ENCODE results near the gene HNRNPA0. TPM values are rescaled to one million over a fixed set of nuclear protein-coding genes. Genes with fewer than 3 reads are reported as not detected.
A peak's percentile ranks its signal among the peaks of the same experiment; 100 is the strongest.

Gene HNRNPA0
- total RNA-seq, 1 experiment from 2014 or later, result 33.3 TPM

GRCh38 chr5:137734962-137735554, 19.1 kb downstream of the HNRNPA0 start:
- ATAC-seq (peak; percentile 68), DNase-seq (ENCODE audit: low read depth, low spot score) (no peak)
- Histone ChIP-seq H3K36me3 (ENCODE audit: control insufficient read depth, insufficient read depth, low read length) (no peaks in the 10 kb centered on the region), H3K27me3 (ENCODE audit: control insufficient read depth, insufficient read depth, low read length) (0 out of 2 replicates have a peak, but pooled peaks cover 2% of the 10 kb centered on the region), H3K27ac (ENCODE audit: low read length) (no peak overlapping the region), H3K9me3 (ENCODE audit: control insufficient read depth, insufficient read depth, low read depth, low read length) (no peaks in the 10 kb centered on the region), H3K4me1 (ENCODE audit: control insufficient read depth, insufficient read depth, low read length) (no peaks in the 10 kb centered on the region; the same call in 1 of the 2 replicates), H3K4me3 (ENCODE audit: low read depth in 2 of 2, low read length in 2 of 2) (peak overlapping the region; percentile 23 to 35)
- ChIA-PET POLR2A (no interaction called here), CTCF (interaction anchor here (0.5 to 2.0 kb wide), 2 partner anchors 8 to 75 kb away, joined by 7 to 8 read pairs; no protein-coding TSS in a partner anchor)
- no TSS peak for BruUV-seq (replicated peaks)
- no peak for TF ChIP-seq REST (IDR thresholded peaks at IDR 0.05; ENCODE audit: insufficient read depth in 1 of 2, low read depth in 2 of 2, low read length in 1 of 2)
- no peak for TF ChIP-seq SIN3A (IDR thresholded peaks at IDR 0.05; ENCODE audit: borderline replicate concordance, insufficient read depth, low read depth, low read length)
- TF ChIP-seq TCF7L2 (IDR thresholded peaks at IDR 0.05; ENCODE audit: low read depth, low read length), result no peak
- TF ChIP-seq POLR2AphosphoS5 (IDR thresholded peaks at IDR 0.05; ENCODE audit: low read depth, low read length), result no peak
- TF ChIP-seq, protein P1, sequence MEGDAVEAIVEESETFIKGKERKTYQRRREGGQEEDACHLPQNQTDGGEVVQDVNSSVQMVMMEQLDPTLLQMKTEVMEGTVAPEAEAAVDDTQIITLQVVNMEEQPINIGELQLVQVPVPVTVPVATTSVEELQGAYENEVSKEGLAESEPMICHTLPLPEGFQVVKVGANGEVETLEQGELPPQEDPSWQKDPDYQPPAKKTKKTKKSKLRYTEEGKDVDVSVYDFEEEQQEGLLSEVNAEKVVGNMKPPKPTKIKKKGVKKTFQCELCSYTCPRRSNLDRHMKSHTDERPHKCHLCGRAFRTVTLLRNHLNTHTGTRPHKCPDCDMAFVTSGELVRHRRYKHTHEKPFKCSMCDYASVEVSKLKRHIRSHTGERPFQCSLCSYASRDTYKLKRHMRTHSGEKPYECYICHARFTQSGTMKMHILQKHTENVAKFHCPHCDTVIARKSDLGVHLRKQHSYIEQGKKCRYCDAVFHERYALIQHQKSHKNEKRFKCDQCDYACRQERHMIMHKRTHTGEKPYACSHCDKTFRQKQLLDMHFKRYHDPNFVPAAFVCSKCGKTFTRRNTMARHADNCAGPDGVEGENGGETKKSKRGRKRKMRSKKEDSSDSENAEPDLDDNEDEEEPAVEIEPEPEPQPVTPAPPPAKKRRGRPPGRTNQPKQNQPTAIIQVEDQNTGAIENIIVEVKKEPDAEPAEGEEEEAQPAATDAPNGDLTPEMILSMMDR (IDR thresholded peaks at IDR 0.05), result no peak
- in situ Hi-C loops (cut with HindIII; ENCODE audit: low pct_unique_long_range_greater_than_20kb, low sequenced_read_pairs) (no loop called here), intact Hi-C loops (cut with micrococcal nuclease; ENCODE audit: unreplicated experiment) (loop anchor here (2.0 kb wide), 1 partner anchor 74 kb away; no protein-coding TSS in a partner anchor)

GRCh38 chr5:137734331-137734730, 19.8 kb downstream of the HNRNPA0 start:
- DNase-seq (ENCODE audit: low read depth, low spot score), result no peak
- no TSS peak for BruUV-seq (replicated peaks)
- Histone ChIP-seq H3K27ac (ENCODE audit: low read length) (no peak overlapping the region), H3K9me3 (ENCODE audit: control insufficient read depth, insufficient read depth, low read depth, low read length) (no peaks in the 10 kb centered on the region), H3K4me3 (ENCODE audit: low read depth in 2 of 2, low read length in 2 of 2) (no peak overlapping the region), H3K4me1 (ENCODE audit: control insufficient read depth, insufficient read depth, low read length) (no peaks in the 10 kb centered on the region; the same call in 1 of the 2 replicates), H3K36me3 (ENCODE audit: control insufficient read depth, insufficient read depth, low read length) (no peaks in the 10 kb centered on the region), H3K27me3 (ENCODE audit: control insufficient read depth, insufficient read depth, low read length) (0 out of 2 replicates have a peak, but pooled peaks cover 2% of the 10 kb centered on the region)
- POLR2A ChIA-PET, result no interaction called here
- ATAC-seq, result no peak
- CTCF ChIA-PET, result no interaction called here
- no peak for TF ChIP-seq SIN3A (IDR thresholded peaks at IDR 0.05; ENCODE audit: borderline replicate concordance, insufficient read depth, low read depth, low read length)
- no peak for TF ChIP-seq TCF7L2 (IDR thresholded peaks at IDR 0.05; ENCODE audit: low read depth, low read length)
- TF ChIP-seq, protein P1 (IDR thresholded peaks at IDR 0.05), result no peak
- no peak for TF ChIP-seq REST (IDR thresholded peaks at IDR 0.05; ENCODE audit: insufficient read depth in 1 of 2, low read depth in 2 of 2, low read length in 1 of 2)
- no peak for TF ChIP-seq POLR2AphosphoS5 (IDR thresholded peaks at IDR 0.05; ENCODE audit: low read depth, low read length)
- in situ Hi-C loops (cut with HindIII; ENCODE audit: low pct_unique_long_range_greater_than_20kb, low sequenced_read_pairs) (no loop called here), intact Hi-C loops (cut with micrococcal nuclease; ENCODE audit: unreplicated experiment) (loop anchor here (2.0 kb wide), 1 partner anchor 74 kb away; no protein-coding TSS in a partner anchor)

All from Panc1 (cell line).